Measurements from ENCODE around the gene TCTN1.
A peak's percentile ranks its signal among the peaks of the same experiment; 100 is the strongest.

The TCTN1 gene

DNA sequence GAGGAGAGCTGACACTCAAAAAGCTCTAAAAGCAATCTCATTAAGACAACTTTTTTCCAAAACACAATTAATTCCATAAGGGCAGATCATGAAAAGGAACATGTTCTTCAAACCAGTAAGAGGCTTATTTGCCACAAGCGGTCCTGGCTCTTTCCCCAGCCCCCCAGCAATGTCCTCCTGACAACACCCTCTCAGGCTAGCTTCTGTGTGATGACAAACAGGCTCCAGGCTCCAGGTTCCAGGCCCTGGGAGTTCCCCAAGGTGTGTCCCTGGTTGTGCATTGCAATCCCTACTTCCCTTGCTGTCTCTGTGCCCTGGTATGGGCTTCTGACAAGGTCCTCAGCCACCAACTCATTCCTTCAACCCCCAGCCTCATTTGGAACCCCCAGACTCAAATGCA, 66.1 kb downstream of the TCTN1 start:
- no peaks in the 10 kb centered on the region for H3K79me2 ChIP-seq (ENCODE audit: insufficient read depth, low read length)
- no peak overlapping the region for H2AFZ ChIP-seq (ENCODE audit: low read depth, low read length, severe bottlenecking)
- TF ChIP-seq EZH2phosphoT487 (conservative IDR thresholded peaks at IDR 0.05; ENCODE audit: low read length) (no peak), CTCF (IDR thresholded peaks at IDR 0.05; ENCODE audit: insufficient read depth, low read length, poor library complexity, severe bottlenecking) (no peak)
- no peak overlapping the region for H3K9ac ChIP-seq (ENCODE audit: low read length)
- H3K4me2 ChIP-seq (ENCODE audit: low read depth, low read length, poor library complexity, severe bottlenecking): no peak overlapping the region
- no peaks in the 10 kb centered on the region for H3K27me3 ChIP-seq (ENCODE audit: low read length)
- H3K36me3 ChIP-seq (ENCODE audit: low read length): no peaks in the 10 kb centered on the region
- no peaks in the 10 kb centered on the region for H3K9me2 ChIP-seq (replicated peaks; ENCODE audit: insufficient read depth, low read length)
- H3K4me3 ChIP-seq (ENCODE audit: insufficient read depth, low read length, poor library complexity, severe bottlenecking): no peak overlapping the region
- H3F3A ChIP-seq (ENCODE audit: insufficient read depth): peaks cover 48% of the 10 kb centered on the region
- H3K27ac ChIP-seq (ENCODE audit: low read depth, low read length): peak overlapping the region; percentile 35
- H4K20me1 ChIP-seq (ENCODE audit: low read depth, low read length): no peaks in the 10 kb centered on the region
- no peaks in the 10 kb centered on the region for H3K9me3 ChIP-seq (ENCODE audit: insufficient read depth, low read length)

GRCh38 chr12:110683888-110684287, 70.0 kb downstream of the TCTN1 start:
- no peaks in the 10 kb centered on the region for H3K9me3 ChIP-seq (ENCODE audit: insufficient read depth, low read length)
- TF ChIP-seq CTCF (IDR thresholded peaks at IDR 0.05; ENCODE audit: insufficient read depth, low read length, poor library complexity, severe bottlenecking): no peak
- no peak for TF ChIP-seq EZH2phosphoT487 (conservative IDR thresholded peaks at IDR 0.05; ENCODE audit: low read length)
- H3K4me3 ChIP-seq (ENCODE audit: insufficient read depth, low read length, poor library complexity, severe bottlenecking): no peak overlapping the region

GRCh38 chr12:110684312-110684836, 70.4 kb downstream of the TCTN1 start:
- Histone ChIP-seq H3K9me2 (replicated peaks; ENCODE audit: insufficient read depth, low read length) (no peaks in the 10 kb centered on the region), H3K4me3 (ENCODE audit: insufficient read depth, low read length, poor library complexity, severe bottlenecking) (no peak overlapping the region), H3K27me3 (ENCODE audit: low read length) (no peaks in the 10 kb centered on the region), H3K79me2 (ENCODE audit: insufficient read depth, low read length) (peaks cover 13% of the 10 kb centered on the region; the same call in 1 of the 2 replicates), H2AFZ (ENCODE audit: low read depth, low read length, severe bottlenecking) (no peak overlapping the region), H3K36me3 (ENCODE audit: low read length) (no peaks in the 10 kb centered on the region), H3F3A (ENCODE audit: insufficient read depth) (peaks cover 10% of the 10 kb centered on the region), H4K20me1 (ENCODE audit: low read depth, low read length) (no peaks in the 10 kb centered on the region), H3K9ac (ENCODE audit: low read length) (no peak overlapping the region), H3K9me3 (ENCODE audit: insufficient read depth, low read length) (no peaks in the 10 kb centered on the region), H3K4me2 (ENCODE audit: low read depth, low read length, poor library complexity, severe bottlenecking) (no peak overlapping the region), H3K27ac (ENCODE audit: low read depth, low read length) (no peak overlapping the region)
- no peak for TF ChIP-seq CTCF (IDR thresholded peaks at IDR 0.05; ENCODE audit: insufficient read depth, low read length, poor library complexity, severe bottlenecking)
- TF ChIP-seq EZH2phosphoT487 (conservative IDR thresholded peaks at IDR 0.05; ENCODE audit: low read length): no peak

More at GRCh38 chr12:110683888-110684287, 70.0 kb downstream of the TCTN1 start:
- Histone ChIP-seq H3F3A (ENCODE audit: insufficient read depth) (peaks cover 14% of the 10 kb centered on the region), H3K27ac (ENCODE audit: low read depth, low read length) (no peak overlapping the region), H4K20me1 (ENCODE audit: low read depth, low read length) (no peaks in the 10 kb centered on the region), H3K79me2 (ENCODE audit: insufficient read depth, low read length) (peaks cover 13% of the 10 kb centered on the region; the same call in 1 of the 2 replicates), H3K36me3 (ENCODE audit: low read length) (no peaks in the 10 kb centered on the region), H3K9ac (ENCODE audit: low read length) (no peak overlapping the region), H3K9me2 (replicated peaks; ENCODE audit: insufficient read depth, low read length) (no peaks in the 10 kb centered on the region), H3K27me3 (ENCODE audit: low read length) (no peaks in the 10 kb centered on the region), H2AFZ (ENCODE audit: low read depth, low read length, severe bottlenecking) (no peak overlapping the region), H3K4me2 (ENCODE audit: low read depth, low read length, poor library complexity, severe bottlenecking) (no peak overlapping the region)
